ENCODE measurements around the gene CRIM1. TPM values are rescaled to one million over a fixed set of nuclear protein-coding genes. Genes with fewer than 3 reads are reported as not detected.
A peak's percentile ranks its signal among the peaks of the same experiment; 100 is the strongest.
"Not testable (repeated sequence)": the region's sequence is repeated elsewhere in the genome, so short reads cannot be mapped to it uniquely, and the experiment has no call there.

The CRIM1 gene, protein sequence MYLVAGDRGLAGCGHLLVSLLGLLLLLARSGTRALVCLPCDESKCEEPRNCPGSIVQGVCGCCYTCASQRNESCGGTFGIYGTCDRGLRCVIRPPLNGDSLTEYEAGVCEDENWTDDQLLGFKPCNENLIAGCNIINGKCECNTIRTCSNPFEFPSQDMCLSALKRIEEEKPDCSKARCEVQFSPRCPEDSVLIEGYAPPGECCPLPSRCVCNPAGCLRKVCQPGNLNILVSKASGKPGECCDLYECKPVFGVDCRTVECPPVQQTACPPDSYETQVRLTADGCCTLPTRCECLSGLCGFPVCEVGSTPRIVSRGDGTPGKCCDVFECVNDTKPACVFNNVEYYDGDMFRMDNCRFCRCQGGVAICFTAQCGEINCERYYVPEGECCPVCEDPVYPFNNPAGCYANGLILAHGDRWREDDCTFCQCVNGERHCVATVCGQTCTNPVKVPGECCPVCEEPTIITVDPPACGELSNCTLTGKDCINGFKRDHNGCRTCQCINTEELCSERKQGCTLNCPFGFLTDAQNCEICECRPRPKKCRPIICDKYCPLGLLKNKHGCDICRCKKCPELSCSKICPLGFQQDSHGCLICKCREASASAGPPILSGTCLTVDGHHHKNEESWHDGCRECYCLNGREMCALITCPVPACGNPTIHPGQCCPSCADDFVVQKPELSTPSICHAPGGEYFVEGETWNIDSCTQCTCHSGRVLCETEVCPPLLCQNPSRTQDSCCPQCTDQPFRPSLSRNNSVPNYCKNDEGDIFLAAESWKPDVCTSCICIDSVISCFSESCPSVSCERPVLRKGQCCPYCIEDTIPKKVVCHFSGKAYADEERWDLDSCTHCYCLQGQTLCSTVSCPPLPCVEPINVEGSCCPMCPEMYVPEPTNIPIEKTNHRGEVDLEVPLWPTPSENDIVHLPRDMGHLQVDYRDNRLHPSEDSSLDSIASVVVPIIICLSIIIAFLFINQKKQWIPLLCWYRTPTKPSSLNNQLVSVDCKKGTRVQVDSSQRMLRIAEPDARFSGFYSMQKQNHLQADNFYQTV
- 14.6 and 21.7 TPM in 2 replicates for total RNA-seq (2014; rRNA removed; shearing (Covaris generic))

DNA sequence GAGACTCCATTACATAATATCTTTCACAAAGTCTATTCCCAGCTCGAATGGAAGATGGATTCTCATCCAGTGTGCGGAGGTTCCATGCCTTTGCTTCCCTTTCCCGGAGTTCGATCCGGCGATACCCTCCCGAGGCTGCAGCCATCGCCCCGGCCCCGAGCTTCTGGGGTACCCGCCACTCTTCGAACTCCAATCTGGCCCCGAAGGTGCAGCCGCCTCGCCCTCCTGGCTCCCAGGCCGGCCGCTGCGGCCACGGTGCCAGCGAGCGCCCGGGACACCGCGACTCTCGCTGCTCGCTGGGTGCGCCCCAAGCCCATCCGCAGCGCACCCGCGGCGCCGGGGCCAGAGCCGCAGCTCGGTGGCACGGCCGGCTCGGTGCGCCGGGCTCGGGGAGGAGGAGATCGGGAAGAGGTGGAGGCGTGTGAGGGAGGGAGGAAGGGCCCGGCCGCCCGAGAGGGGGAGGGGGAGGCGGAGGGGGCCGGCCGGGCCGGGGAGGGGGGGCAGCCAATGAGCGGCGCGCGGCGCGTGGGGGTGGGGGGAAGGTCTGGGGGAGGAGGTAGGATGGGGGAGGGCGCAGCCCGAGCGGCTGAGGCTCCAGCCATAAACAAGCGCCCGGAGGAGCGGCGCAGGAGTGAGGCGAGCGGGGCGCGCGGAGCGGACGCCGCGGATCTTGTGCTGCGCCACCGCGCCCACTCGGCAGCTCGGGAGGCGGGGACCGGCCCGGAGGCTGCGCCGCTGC is at the start of gene CRIM1:
Gene CRIM1 (plus strand): TSS at position 628 of the 739 bp plus-strand sequence. CDS start 515 bp downstream, outside the sequence.
- peak; percentile 66 for DNase-seq (ENCODE audit: low spot score)

DNA sequence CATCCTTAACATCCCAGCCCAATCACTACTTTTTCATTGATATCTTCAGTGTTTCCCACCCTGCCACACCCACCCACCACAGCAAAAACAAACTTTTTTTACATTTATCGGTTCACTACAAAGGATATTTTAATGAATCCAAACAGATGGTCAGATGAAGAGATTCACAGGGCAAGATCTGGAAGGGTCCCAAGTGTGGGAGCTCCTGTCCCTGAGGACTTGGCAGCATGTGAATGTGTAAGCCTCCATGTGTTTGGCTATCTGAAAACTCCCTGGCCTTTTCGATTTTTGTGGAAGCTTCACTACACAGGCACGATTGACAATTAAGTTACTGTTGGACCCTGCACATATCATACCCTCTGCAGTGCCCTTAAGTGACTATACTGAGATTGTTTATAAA is 48.1 kb upstream of the CRIM1 start:
- no peak for DNase-seq (ENCODE audit: low spot score)

DNA sequence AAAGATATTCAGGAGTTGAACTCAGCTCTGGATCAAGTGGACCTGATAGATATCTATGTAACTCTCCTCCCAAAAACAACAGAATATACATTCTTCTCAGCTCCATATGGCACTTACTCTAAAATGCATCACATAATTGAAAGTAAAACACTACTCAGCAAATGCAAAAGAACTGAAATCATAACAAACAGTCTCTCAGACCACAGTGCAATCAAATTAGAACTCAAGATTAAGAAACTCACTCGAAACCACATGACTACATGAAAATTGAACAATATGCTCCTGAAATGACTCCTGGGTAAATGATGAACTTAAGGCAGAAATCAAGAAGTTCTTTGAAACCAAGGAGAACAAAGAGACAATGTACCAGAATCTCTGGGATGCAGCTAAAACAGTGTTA is 45.1 kb upstream of the CRIM1 start:
- DNase-seq (ENCODE audit: low spot score): not testable (repeated sequence)

DNA sequence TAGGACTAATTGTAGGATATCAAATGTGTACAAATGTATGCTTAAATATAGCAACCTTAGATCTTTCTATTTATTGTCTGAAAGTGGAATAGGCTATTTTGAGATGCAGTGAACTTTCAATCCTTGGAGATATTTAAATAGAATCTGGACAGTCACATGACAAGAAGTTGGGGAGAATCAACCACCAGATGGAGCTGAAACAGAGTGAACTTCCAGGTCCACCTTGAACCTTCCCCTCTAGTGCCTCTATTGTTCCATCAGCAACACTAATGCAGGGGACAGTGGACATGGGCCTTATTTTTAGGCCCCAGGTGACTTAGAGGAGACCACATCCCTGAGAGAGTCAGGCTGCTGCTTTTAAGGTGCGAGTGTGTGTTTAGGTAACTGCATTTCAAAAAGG is 37.0 kb upstream of the CRIM1 start:
- peak; percentile 28 for DNase-seq (ENCODE audit: low spot score)

DNA sequence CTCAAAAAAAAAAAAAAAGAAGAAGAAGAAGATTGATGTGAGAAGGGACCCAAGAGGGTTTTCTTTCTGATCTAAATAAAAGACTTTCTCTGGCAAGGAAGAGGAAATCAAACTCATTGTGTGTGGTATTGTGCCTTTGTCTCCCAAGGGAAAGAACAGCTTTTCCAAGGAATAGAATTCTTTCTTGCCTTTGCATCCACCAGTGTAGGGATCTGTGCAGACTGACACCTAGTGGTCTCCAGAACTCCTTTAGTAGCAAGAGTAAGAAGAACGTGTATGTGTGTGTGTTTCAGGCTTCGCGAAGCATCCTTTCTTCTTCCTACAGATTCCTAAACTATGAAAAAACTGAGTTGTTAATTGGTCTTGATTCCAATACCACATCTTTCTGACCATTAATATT is 33.5 kb upstream of the CRIM1 start:
- DNase-seq (ENCODE audit: low spot score): peak; percentile 43

DNA sequence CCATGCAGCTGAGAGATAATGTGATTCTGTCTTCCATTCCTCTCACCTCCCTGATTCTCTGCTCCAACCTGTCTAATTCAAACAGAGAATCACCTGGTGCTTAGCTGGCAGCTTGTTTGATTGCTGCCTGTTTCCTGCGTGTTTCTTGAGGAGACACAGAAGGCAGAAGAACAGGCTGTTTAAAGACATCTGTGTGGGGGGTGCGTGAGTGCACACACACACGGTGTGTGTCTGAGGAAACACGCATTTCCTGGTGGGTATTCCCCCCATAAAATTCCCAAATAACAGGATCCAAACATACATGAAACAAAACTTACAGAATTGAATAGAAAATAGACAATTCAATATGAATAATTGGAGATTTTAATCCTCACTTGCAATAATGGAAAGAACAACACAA is 29.3 kb upstream of the CRIM1 start:
- no peak for DNase-seq (ENCODE audit: low spot score)

DNA sequence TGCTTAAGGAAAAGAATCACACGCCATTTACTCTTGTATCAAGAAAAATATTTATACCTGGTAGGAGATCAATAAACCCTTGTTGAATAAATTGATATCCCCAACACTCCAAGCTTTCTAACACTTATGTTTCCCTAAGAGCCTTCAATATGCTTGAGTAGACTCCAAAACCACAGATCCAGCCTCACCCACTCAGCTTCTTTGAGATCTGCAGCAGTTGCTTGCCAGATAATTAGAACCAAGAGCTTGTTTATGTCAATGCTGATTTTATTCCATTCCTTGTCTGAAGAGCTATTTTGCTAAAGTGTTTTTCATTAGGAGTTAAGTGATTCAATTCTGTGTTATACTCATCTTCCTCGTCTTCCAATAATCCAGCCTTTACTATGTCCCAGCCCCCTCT is 26.3 kb upstream of the CRIM1 start:
- DNase-seq (ENCODE audit: low spot score): no peak

DNA sequence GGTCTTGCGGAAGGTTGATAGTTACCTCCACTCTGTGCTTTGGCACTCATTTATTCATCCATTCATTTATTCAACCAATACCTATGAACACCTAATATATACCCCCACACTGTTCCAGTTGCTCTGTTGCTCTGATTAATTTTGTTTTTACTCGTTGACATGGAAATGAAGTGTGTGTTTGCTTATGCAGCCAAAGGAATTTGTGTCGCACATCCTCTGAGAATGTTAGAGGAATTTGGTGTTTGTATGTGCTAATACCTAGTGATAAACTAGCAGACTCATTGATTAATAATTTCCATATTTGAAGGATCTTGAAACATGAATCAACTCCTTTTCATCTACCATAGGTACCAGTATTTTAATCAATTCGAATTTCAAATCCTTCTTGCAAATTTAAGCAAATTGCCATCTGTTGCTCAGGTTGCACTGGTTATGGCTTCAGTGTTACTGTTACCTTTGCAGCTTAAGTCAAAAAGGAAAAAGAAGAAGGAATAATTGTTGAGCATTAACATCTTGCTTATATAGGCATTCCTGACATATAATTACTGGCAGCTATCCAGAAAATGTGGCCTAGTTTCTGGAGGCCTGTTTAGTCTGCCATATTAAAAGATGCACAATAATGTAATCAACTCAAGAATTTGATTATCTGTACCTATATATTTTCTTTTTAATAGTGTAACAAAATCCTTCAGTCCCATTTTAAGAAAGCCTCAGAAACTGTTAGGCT is 25.7 kb upstream of the CRIM1 start:
- DNase-seq (ENCODE audit: low spot score): no peak

DNA sequence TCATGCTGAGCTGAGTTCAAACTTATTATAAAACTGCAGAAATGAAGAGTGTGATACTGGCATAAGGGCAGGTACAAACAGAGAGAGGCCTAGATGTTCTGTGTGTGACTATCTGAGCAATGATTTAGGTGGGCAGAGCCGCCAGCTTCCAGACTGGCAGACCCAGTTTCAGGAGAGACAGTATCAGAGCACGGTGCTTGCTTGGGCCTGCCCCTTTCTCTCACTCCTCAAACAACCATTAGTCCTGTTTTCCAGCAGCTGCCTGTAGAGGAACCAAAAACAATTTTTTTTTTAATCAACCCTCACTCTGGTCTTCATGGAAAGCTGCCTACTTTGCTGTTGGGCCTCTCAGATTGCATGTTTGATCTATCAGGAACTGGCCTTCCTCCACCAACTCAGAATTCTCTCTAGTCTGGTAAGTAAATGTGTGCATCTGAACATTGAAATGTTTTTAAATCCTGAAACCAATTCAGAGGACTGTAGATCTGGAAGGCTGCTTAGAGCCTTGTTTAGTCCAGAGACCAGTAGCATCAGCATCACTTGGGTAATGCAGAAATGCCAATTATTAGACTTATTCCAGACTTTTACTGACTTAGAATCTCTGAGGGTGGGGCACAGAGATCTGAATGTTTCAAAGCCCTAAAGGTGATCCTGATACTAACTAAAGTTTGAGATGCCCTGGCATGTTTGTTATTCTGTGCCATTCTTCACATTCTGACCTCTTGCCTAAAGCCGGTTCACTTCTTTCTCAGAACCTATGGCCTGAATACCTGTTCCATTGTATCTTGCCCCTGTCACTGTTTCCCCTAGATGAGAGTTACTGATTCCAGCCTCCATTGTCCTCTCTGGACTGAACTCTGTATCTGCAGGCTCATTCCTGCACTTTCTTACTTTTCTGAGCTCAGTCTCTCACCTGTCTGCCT is 24.8 kb upstream of the CRIM1 start:
- DNase-seq (ENCODE audit: low spot score): no peak

DNA sequence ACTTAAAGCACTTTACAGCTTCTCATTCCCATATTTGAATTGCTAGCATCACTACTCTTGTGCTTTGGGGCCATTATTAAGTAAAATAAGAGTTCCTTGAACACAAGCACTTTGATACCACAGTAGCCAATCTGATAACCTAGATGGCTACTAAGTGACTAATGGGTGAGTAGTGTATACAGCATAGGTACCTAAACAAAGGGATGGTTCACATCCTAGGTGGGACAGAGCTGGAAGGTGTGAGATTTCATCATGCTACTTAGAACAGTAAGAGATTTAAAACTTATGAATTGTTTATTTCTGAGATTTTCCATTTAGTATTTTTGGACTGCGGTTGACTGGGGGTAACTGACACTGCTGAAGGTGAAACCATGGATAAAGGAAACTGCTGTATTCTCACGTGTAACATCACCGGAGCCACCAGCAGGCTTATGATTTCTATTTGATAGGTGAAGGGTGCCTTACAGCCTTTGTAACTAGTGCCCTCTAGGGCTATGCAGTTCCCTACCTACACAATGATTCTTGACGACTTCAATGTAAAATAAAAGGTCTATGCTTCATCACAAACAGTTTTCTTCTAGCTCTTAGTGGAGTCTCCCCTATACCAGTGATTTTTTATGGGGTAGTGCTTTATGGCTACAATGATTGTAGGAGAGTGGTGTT is 22.1 kb upstream of the CRIM1 start:
- peak; percentile 24 for DNase-seq (ENCODE audit: low spot score)

DNA sequence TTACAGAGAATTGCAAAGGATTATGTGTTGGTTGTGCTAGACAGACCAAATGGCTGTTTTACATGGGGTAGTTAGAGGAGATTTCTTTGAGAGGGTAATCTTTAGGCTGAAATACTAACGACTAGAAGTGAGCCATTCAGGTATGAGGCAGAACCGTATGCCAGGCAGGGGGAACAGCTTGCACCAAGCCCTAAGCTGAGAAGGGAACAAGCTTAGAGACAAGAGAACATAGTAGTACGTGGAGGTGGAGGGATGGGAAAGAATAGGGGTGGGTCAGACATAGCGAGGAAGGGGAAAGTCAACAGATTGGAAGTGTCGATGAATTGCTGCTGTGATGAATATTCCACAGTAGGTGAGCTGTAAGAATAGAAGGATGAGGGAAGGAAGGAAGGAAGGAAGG is 20.0 kb upstream of the CRIM1 start:
- no peak for DNase-seq (ENCODE audit: low spot score)

DNA sequence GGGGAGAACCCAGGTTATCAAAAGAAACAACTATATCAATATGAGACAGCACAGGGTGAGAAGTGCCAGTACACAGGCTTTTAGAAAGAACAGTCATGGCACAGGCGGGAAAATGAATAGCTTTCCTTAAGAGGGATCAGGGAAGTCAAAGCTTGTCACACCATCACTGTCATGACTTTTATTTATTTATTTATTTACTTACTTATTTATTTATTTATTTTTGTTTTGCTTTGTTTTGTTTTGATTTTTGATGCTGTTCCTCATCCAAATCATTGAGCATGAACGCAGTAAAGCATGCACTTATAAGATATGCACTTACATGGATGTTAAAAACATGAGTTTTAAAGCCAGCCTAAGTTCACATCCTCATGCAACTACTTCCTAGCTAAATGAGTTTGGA is 19.3 kb upstream of the CRIM1 start:
- no peak for DNase-seq (ENCODE audit: low spot score)

DNA sequence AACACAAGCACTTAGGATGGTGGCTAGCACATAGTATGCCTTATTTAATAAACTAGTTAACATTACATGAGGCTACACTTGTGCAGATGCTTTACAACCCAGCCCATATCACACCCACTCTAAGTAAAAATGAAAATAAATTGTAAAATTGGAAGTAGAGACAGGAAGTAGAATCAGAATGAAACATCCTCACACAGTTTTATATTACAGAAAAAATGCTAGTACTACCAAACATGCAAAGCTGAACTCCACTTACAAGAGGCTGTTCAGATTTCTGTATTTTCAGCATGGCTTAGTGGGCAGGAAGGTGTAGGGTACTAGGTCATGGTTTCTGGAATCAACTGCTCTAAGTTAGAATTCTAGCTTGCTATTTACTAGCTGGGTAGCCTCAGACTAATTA is 18.2 kb upstream of the CRIM1 start:
- DNase-seq (ENCODE audit: low spot score): no peak

DNA sequence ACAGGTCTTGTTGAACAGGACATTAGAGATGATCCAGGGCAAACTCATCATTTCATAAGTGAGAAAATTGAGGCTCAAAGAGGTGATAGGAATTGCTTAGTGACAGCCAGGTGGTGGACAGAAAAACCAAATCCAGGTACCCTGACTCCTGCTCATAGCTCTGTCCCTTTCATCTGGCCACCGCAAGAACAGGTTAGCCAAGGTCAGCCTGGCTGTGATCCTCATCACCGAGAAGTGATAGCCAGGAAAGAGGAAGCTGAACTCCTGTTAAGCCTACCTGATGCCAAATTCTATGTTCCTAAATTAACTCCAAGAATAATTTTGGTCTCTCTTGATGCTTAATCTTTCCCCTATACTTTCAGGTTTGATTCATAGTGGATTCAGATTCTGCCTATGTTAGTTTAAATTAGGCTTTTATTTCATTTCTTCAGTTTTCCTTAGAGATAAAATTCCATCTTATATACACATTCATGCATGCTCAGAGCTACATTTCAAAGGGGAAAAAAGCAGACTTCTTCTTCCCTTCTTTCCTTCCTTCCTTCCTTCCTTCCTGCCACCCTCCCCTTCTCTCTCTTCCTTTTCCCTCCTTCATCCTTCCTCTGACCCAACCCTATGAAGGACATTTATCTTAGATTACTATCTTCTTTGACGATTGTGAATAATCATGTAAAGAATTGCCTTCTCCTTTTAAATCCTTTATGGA is 17.3 kb upstream of the CRIM1 start:
- no peak for DNase-seq (ENCODE audit: low spot score)

DNA sequence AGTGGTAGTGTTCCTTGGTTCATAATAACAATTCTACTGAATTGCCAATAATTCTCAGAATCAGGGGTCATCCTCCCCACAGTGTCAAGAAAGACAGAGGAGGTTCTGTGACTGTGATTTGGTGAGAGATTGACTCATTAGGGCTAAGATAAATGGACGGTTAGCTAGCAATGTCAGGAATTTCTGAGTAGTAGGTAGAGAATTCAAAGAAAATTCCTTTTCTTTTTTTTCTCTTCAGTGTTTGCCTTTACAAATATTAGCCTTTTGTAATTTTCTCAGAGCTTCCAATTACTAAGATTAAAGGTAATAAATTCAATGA is 16.8 kb upstream of the CRIM1 start:
- DNase-seq (ENCODE audit: low spot score): no peak

DNA sequence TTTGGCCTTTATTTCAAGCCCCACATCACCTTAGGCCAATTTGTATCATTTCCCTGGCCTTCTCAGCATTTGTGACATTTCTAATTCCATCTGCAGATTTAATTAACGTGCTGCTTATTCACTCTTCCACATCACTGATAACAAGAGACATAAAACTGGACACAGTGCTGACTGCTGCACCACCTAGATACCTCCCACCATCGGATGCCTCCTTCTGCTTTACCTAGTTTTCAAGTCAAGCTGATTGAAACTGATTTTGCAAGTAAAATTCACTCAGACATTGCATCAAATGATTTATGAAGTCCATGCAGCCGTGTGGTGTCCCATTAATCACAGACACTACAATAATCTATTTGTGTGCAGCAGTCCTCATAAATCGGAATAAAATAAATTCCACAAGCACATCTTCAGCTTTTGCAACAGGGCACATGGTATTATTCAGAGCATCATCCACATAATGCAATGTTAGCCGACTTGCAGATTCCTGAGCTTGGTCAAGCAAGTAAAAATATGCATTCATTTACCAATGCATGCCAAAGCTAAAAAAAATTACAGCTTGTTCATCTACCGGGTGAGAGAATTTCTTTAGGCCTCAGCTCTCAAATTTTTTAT is 15.9 kb upstream of the CRIM1 start:
- no peak for DNase-seq (ENCODE audit: low spot score)

DNA sequence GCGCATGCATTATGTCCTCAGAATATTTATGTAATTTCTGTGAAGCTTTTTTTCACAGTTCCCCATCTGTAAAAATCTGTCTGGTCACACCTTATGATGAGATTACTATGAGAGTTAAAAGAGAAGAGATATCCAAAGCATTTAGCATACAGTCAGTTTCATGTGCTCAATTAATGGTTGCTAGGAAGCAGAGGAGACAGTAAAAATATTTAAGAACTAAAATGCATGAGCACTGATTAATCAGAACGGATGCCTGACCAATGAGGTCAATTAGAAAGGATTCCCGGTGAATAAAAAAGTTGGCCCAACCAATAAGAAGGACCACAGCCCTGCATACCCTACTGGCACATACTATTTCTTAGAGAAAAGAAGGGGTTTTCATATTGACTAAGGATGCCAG is 12.0 kb upstream of the CRIM1 start:
- DNase-seq (ENCODE audit: low spot score): no peak

DNA sequence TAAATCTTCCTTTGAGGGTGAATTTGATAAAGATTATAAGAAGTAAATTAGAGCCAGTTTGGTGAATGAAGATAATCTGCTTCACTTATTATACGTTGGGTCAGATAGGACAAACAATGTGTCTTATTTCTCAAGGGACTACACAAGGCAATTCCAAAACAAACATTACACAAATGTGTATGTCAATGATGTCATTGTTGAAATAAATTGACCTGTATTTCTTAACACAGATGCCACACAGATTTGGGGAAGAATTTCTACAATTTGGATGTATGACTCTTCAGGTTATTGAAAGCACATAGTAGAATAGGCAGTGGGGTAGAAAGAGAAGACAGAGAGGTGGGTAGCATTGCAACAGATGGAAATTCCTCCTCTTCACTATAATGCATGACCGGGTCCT is 6.9 kb upstream of the CRIM1 start:
- no peak for DNase-seq (ENCODE audit: low spot score)

All from HT-29 (cell line).